ENCODE measurements around the gene HOMER2. TPM values are rescaled to one million over a fixed set of nuclear protein-coding genes. Genes with fewer than 3 reads are reported as not detected.
"Not testable (repeated sequence)": the region's sequence is repeated elsewhere in the genome, so short reads cannot be mapped to it uniquely, and the experiment has no call there.

The HOMER2 gene
- total RNA-seq, 2 donors from 2014 or later = 234 to 445 TPM

GRCh38 chr15:82870727-82871320, 81.7 kb downstream of the HOMER2 start:
- DNase-seq (ENCODE audit: low spot score) = no peak
- H3K36me3 ChIP-seq = no peaks in the 10 kb centered on the region
- intact Hi-C loops (cut with DNase I) = no loop called here

GRCh38 chr15:82865981-82866380, 86.5 kb downstream of the HOMER2 start:
- intact Hi-C loops (cut with DNase I); H3K4me1 ChIP-seq (replicated peaks); H3K9me3 ChIP-seq; H3K36me3 ChIP-seq; H3K4me3 ChIP-seq; H3K27me3 ChIP-seq (replicated peaks; ENCODE audit: insufficient read depth); H3K27ac ChIP-seq; DNase-seq (ENCODE audit: low spot score): not testable (repeated sequence)
- 97% methylated on average over 3 of the region's 3 CpGs for WGBS

More at GRCh38 chr15:82870727-82871320, 81.7 kb downstream of the HOMER2 start:
- no peak overlapping the region for H3K27ac ChIP-seq
- no peaks in the 10 kb centered on the region for H3K9me3 ChIP-seq
- H3K4me3 ChIP-seq = no peak overlapping the region
- H3K4me1 ChIP-seq (replicated peaks) = no peaks in the 10 kb centered on the region
- no peaks in the 10 kb centered on the region for H3K27me3 ChIP-seq (replicated peaks; ENCODE audit: insufficient read depth)
- 64% methylated on average over 7 of the region's 7 CpGs for WGBS
- TF ChIP-seq POLR2A (IDR thresholded peaks at IDR 0.05) (no peak), POLR2AphosphoS5 (IDR thresholded peaks at IDR 0.05) (no peak), CTCF (IDR thresholded peaks at IDR 0.05) (no peak)

- H3K4me3 ChIP-seq; H3K9me3 ChIP-seq; H3K27me3 ChIP-seq (replicated peaks; ENCODE audit: insufficient read depth); H3K27ac ChIP-seq; H3K4me1 ChIP-seq (replicated peaks); DNase-seq (ENCODE audit: low spot score); intact Hi-C loops (cut with DNase I); H3K36me3 ChIP-seq: not testable (repeated sequence)
- 58% methylated on average over 4 of the region's 4 CpGs for WGBS
These were observed 86.9 kb downstream of the HOMER2 start for GRCh38 chr15:82865581-82865980.

GRCh38 chr15:82864967-82865366, 87.6 kb downstream of the HOMER2 start:
- no peaks in the 10 kb centered on the region for H3K36me3 ChIP-seq
- no peaks in the 10 kb centered on the region for H3K4me1 ChIP-seq (replicated peaks)
- intact Hi-C loops (cut with DNase I) = no loop called here
- H3K4me3 ChIP-seq = no peak overlapping the region
- no peak overlapping the region for H3K27ac ChIP-seq
- TF ChIP-seq POLR2AphosphoS5 (IDR thresholded peaks at IDR 0.05) (no peak), POLR2A (IDR thresholded peaks at IDR 0.05) (no peak), CTCF (IDR thresholded peaks at IDR 0.05) (no peak)
- no peaks in the 10 kb centered on the region for H3K27me3 ChIP-seq (replicated peaks; ENCODE audit: insufficient read depth)
- WGBS = 86% methylated on average over 2 of the region's 2 CpGs
- DNase-seq (ENCODE audit: low spot score) = no peak
- no peaks in the 10 kb centered on the region for H3K9me3 ChIP-seq

- no peak overlapping the region for H3K27ac ChIP-seq
- no peak for DNase-seq (ENCODE audit: low spot score)
- TF ChIP-seq POLR2AphosphoS5 (IDR thresholded peaks at IDR 0.05) (no peak), POLR2A (IDR thresholded peaks at IDR 0.05) (no peak), CTCF (IDR thresholded peaks at IDR 0.05) (no peak)
- WGBS = 89% methylated on average over 6 of the region's 6 CpGs
- H3K9me3 ChIP-seq = no peaks in the 10 kb centered on the region
- H3K36me3 ChIP-seq = no peaks in the 10 kb centered on the region
- intact Hi-C loops (cut with DNase I) = no loop called here
- H3K4me3 ChIP-seq = no peak overlapping the region
- H3K27me3 ChIP-seq (replicated peaks; ENCODE audit: insufficient read depth) = no peaks in the 10 kb centered on the region
- H3K4me1 ChIP-seq (replicated peaks) = no peaks in the 10 kb centered on the region
These were observed 89.6 kb downstream of the HOMER2 start for GRCh38 chr15:82862886-82863285.

- Histone ChIP-seq H3K9me3 (no peaks in the 10 kb centered on the region), H3K27ac (no peak overlapping the region), H3K4me3 (no peak overlapping the region), H3K36me3 (no peaks in the 10 kb centered on the region), H3K27me3 (replicated peaks; ENCODE audit: insufficient read depth) (no peaks in the 10 kb centered on the region), H3K4me1 (replicated peaks) (no peaks in the 10 kb centered on the region)
- WGBS = 84% methylated on average over 11 of the region's 11 CpGs
- intact Hi-C loops (cut with DNase I) = no loop called here
- DNase-seq (ENCODE audit: low spot score) = no peak
- no peak for TF ChIP-seq POLR2AphosphoS5 (IDR thresholded peaks at IDR 0.05)
- TF ChIP-seq CTCF (IDR thresholded peaks at IDR 0.05) = no peak
- no peak for TF ChIP-seq POLR2A (IDR thresholded peaks at IDR 0.05)
These were observed 93.6 kb downstream of the HOMER2 start for GRCh38 chr15:82858932-82859331.

Measured in prostate gland (tissue), 2 donors.